IPS DF 4.7 (cell line): Measurements from ENCODE around the gene MICALL1.
"Not testable (repeated sequence)": the region's sequence is repeated elsewhere in the genome, so short reads cannot be mapped to it uniquely, and the experiment has no call there.

Experiments
- DNase-seq: peaks from one replicate; pipeline ENCODE4 v3.0.0-alpha.2; 2013; ENCODE audit warnings: low spot score; ENCODE audit errors: extremely low read depth

The MICALL1 gene

GRCh38 chr22:37954686-37955085 lies 48.6 kb downstream of the MICALL1 start:
- DNase-seq, result no peak

DNA sequence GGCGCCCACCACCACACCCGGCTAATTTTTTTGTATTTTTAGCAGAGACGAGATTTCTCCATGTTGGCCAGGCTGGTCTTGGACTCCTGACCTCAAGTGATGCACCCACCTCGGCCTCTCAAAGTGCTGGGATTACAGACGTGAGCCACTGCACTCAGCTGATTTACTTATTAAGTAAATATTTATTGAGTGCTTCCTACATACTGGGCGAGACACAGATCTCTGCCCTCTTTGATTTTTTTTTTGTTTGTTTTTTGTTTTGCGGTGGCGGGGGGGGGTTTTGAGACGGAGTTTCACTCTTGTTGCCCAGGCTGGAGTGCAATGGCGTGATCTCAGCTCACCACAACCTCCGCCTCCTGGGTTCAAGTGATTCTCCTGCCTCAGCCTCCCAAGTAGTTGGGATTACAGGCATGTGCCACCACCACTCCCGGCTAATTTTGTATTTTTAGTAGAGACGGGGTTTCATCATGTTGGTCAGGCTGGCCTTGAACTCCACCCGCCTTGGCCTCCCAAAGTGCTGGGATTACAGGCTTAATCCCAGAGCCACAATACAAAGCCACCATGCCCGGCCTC lies 49.8 kb downstream of the MICALL1 start:
- not testable (repeated sequence) for DNase-seq

GRCh38 chr22:37957232-37957631 lies 51.1 kb downstream of the MICALL1 start:
- DNase-seq, result no peak

DNA sequence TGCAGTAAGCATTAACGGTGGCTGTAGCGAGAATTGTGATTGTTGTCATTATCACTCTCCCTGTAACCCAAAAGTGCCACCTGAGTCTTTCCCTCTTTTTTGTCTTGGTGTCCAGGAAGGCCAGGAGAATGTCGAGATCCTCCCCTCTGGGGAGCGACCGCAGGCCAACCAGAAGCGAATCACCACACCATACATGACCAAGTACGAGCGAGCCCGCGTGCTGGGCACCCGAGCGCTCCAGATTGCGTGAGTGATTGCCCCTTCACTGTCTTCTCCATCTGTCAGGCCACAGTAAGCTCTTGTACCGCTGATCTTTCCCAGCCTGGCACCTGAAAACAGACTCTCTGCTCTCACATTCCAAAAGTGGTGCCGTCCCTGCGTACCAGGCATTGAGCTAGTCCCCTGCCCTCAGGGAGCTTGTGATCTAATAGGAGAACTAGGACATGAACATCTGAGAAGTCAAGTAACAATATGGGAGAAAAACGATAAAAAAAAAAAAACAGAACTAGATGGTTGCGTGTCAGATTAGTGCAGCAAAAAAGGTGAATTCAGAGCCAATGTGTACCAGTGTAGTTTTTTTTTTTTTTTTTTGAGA lies 53.2 kb downstream of the MICALL1 start:
- no peak for DNase-seq

GRCh38 chr22:37961062-37961461 lies 55.0 kb downstream of the MICALL1 start:
- DNase-seq, result no peak

- DNase-seq, result no peak
Observed at GRCh38 chr22:37965940-37966664, 60.0 kb downstream of the MICALL1 start.

DNA sequence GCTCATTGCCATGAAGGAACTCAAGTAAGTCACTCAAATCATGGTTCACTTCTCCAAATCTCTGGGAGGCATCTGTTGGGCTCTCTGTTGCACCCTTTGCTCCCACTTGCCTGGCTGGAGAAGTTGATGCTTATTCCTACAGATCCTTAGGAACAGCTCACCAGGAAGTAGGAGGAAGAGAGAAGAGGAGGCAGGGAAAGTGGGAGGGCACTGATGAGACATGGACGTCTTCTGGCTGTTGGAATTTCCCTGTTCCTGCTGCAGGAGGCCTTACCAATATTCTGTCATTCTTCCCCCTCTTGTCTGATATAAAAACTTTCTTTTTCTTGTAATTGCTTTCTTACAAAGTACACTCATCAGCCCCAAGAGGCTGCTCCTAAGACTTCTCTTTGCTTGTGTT lies 61.0 kb downstream of the MICALL1 start:
- no peak for DNase-seq

- no peak for DNase-seq
Observed at GRCh38 chr22:37967637-37968451, 61.7 kb downstream of the MICALL1 start.

- no peak for DNase-seq
Observed at GRCh38 chr22:37968452-37969251, 62.6 kb downstream of the MICALL1 start.

- no peak for DNase-seq
Observed at GRCh38 chr22:37970864-37971263, 64.8 kb downstream of the MICALL1 start.

- DNase-seq, result no peak
Observed at GRCh38 chr22:37971475-37972434, 65.7 kb downstream of the MICALL1 start.

DNA sequence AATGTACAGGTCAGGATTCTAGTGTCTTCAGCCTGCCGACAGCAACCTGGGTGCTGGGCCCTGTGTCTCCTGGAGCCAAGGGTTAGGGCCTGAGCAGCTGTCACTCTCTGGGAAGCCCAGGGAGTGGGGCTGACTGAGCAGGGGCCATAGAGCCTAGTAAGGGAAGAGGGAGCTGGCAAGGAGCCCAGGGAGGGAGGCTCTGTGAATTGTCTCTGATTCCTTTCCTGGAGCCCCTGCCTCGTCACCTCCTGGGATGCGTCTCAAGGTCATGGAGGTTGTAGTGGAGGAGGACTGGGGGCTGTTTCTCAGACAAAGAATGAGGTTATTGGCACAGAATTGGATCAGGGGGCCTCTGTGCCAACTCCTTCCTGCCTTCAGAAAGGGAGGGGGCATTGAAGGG lies 66.4 kb downstream of the MICALL1 start:
- no peak for DNase-seq

GRCh38 chr22:37973271-37974170 lies 67.4 kb downstream of the MICALL1 start:
- DNase-seq, result no peak

GRCh38 chr22:37975153-37975552 lies 69.1 kb downstream of the MICALL1 start:
- no peak for DNase-seq

DNA sequence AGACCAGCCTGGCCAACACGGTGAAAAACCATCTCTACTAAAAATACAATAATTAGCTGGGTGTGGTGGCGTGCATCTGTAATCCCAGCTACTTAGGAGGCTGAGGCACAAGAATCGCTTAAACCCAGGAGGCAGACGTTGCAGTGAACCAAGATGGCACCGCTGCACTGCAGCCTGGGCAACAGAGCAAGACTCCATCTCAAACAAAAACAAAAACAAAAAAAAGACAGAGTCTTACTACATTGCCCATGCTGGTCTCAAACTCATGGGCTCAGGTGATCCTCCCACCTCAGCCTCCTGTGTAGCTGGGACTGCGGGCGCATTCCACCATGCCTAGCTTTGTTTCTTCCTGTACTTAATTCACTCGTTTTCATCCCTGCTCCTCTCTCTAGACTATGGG lies 69.9 kb downstream of the MICALL1 start:
- DNase-seq, result not testable (repeated sequence)

DNA sequence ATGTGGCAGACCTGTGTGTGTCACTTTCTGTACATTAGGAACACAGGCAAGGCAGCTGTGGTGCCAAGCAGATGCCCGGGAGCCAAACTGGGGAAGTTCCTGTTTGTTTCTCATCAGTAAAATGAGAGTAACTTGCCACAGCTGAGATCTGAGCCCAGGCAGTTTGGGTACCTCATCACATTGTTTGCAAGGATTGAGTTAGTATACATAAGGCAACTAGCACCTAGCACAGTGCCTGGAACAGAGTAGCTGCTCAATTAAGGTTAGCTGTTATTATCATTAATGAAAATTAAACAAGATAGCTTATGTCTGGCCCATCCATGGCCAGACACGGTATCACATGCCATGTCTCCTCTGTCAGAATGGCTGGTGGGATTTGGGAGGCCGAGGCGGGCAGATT lies 70.5 kb downstream of the MICALL1 start:
- DNase-seq, result no peak

GRCh38 chr22:37979782-37980181 lies 73.7 kb downstream of the MICALL1 start:
- DNase-seq, result no peak

GRCh38 chr22:37981282-37982011 lies 75.3 kb downstream of the MICALL1 start:
- DNase-seq, result no peak
